RWPE2 (cell line): ENCODE data around the gene SFRP2.

Source experiments
- ATAC-seq: fragments of 200-7000 bp; cut with Tn5 transposase; 3 replicates; pipeline ENCODE4 v1.9.1; 2021; ENCODE audit warnings: low read depth
- DNase-seq: peaks from one replicate; pipeline ENCODE4 v3.0.0-alpha.2; 2020; ENCODE audit warnings: low spot score
- H3K27ac ChIP-seq: fragments of 450-650 bp; 2 replicates; pipeline ENCODE4 v1.5.1; 2017; ENCODE audit warnings: mild to moderate bottlenecking; ENCODE audit not compliant: poor library complexity, severe bottlenecking
- H3K27me3 ChIP-seq: fragments of 250-450 bp; sonication (Bioruptor Pico); 2 replicates; pipeline ENCODE4 v1.5.1; 2021; ENCODE audit warnings: mild to moderate bottlenecking, moderate library complexity; ENCODE audit not compliant: insufficient read depth, poor library complexity, severe bottlenecking
- H3K36me3 ChIP-seq: fragments of 250-450 bp; sonication (Bioruptor Pico); 2 replicates; pipeline ENCODE4 v1.5.1; 2020; ENCODE audit warnings: low read depth, mild to moderate bottlenecking, moderate library complexity
- H3K4me1 ChIP-seq: fragments of 250-450 bp; sonication (Bioruptor Pico); 2 replicates; pipeline ENCODE4 v1.5.1; 2021; ENCODE audit warnings: mild to moderate bottlenecking, moderate library complexity; ENCODE audit not compliant: insufficient read depth, poor library complexity, severe bottlenecking
- H3K4me3 ChIP-seq: fragments of 250-450 bp; sonication (Bioruptor Pico); 2 replicates; pipeline ENCODE4 v1.5.1; 2021; ENCODE audit warnings: mild to moderate bottlenecking, moderate library complexity; ENCODE audit not compliant: severe bottlenecking
- H3K9me3 ChIP-seq: fragments of 250-450 bp; sonication (Bioruptor Pico); 2 replicates; pipeline ENCODE4 v1.5.1; 2021; ENCODE audit warnings: mild to moderate bottlenecking, moderate library complexity; ENCODE audit not compliant: severe bottlenecking
- CTCF ChIP-seq: fragments of 450-650 bp; IDR thresholded peaks from one replicate; pipeline ENCODE4 v1.5.1; 2017; ENCODE audit warnings: mild to moderate bottlenecking, moderate library complexity; ENCODE audit not compliant: poor library complexity, severe bottlenecking

SFRP2 gene

DNA sequence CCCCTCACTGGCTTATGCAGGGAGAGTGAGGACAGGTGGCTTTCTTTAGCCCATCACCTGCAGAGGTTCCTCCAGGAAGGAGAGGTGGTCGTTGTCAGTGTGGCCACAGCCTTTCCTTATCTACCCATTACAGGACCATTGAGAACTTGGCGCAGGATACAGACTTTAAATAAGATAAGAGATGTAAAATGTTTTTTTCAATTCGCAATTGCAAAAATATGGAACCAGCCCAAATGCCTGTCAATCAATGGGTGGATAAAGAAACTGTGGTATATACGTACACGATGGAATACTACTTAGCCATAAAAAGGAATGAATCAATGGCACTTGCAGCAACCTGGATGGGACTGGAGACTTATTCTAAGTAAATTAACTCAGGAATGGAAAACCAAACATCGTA lies 22.1 kb downstream of the SFRP2 start:
- ATAC-seq, result no peak
- Histone ChIP-seq H3K36me3 (no peaks in the 10 kb centered on the region), H3K4me1 (no peaks in the 10 kb centered on the region), H3K27me3 (no peaks in the 10 kb centered on the region), H3K4me3 (no peak overlapping the region), H3K27ac (no peak overlapping the region), H3K9me3 (no peaks in the 10 kb centered on the region)
- DNase-seq, result no peak
- no peak for TF ChIP-seq CTCF

DNA sequence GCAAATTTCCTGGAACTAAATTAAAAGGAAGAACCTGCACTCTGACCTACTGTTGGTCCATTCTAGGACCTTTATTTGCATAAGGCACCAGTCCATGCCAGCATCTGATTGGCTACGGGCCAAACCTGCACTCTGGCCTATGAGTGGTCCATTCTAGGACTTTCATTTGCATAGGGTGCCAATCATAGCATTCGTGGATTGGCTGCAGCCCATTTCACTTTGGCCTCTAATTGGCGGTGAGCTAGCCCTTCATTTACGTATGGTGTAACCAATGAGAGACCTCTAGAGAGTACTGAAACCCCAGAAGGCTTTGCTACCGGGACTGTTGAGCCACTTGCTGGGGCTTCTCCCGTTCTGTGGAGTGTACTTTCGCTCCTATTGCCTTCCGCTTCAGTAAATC lies 23.0 kb downstream of the SFRP2 start:
- Histone ChIP-seq H3K4me3 (no peak overlapping the region), H3K27me3 (no peaks in the 10 kb centered on the region), H3K27ac (no peak overlapping the region), H3K36me3 (no peaks in the 10 kb centered on the region), H3K9me3 (no peaks in the 10 kb centered on the region), H3K4me1 (no peaks in the 10 kb centered on the region)
- no peak for TF ChIP-seq CTCF
- no peak for ATAC-seq
- no peak for DNase-seq

DNA sequence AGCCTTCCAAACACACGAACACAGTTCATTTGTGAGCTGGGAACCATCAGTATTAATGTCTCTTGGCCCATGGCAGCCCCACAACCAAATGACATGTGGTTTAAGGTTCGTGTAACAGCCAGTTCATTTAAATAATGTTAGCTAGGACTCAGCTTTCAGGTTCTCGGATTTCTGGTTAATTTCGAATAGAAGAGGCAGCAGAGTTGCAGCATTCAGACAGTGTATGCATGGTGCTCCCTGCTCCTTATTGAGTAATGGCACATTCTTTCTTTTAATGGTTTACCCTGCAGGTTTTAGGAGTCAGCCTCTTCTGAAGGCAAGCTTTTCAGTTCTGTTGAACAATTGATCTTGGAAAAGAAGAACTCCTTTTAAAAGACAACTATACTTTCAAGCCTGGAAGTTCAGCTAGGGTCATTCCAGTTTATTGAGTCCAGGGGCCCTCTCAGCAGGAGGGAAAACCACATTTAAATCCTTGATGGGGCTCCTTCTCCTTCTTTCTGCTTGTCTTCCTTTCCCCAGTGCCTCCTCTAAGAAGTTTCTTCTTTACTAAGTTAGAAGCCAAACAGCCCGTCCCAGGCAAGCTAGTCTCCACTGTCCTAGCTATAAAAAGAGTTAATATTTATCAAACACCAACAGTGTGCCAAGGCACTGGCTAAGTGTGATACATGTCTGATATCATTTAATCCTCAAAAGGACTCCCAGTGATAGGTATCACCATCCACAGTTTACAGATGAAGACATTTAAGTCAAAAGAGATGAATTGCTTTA lies 24.1 kb downstream of the SFRP2 start:
- H3K4me3 ChIP-seq, result no peak overlapping the region
- H3K4me1 ChIP-seq, result no peaks in the 10 kb centered on the region
- no peaks in the 10 kb centered on the region for H3K36me3 ChIP-seq
- H3K27ac ChIP-seq, result no peak overlapping the region
- ATAC-seq (no peak), DNase-seq (no peak)
- no peaks in the 10 kb centered on the region for H3K27me3 ChIP-seq
- no peaks in the 10 kb centered on the region for H3K9me3 ChIP-seq
- TF ChIP-seq CTCF, result no peak

DNA sequence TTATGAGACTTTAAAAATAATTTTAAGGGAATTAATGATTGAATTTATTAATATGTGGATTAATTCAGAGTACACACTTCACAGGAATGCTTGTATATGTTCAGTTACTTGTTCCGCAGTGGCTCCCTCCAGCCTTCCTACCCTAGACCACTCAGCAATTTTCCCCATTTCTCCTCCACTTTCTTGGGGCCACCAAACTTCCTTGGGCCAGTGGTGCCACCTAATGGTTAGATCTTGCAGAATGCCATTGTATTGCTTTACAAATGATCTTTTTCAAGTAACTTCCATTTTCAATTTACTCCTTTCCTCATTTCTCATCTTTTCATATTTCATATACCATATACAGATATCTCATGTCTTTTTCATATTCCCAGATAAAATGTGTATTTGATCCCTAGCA lies 25.5 kb downstream of the SFRP2 start:
- Histone ChIP-seq H3K36me3 (no peaks in the 10 kb centered on the region), H3K27me3 (no peaks in the 10 kb centered on the region), H3K4me1 (no peaks in the 10 kb centered on the region), H3K4me3 (no peak overlapping the region), H3K9me3 (no peaks in the 10 kb centered on the region), H3K27ac (no peak overlapping the region)
- DNase-seq, result no peak
- TF ChIP-seq CTCF, result peak; percentile 47
- ATAC-seq, result no peak
